Jurkat, Clone E6-1 (cell line): ENCODE measurements around the gene KCNIP4.

ENCODE experiments used
- DNase-seq: peaks from one replicate; pipeline ENCODE4 v3.0.0-alpha.2; 2011; ENCODE audit warnings: low read depth, low spot score
- H3K4me3 ChIP-seq: 2 replicates; pipeline ENCODE4 v1.5.1; 2011; ENCODE audit warnings: mild to moderate bottlenecking, low read length, control low read depth, moderate library complexity

The KCNIP4 gene

DNA sequence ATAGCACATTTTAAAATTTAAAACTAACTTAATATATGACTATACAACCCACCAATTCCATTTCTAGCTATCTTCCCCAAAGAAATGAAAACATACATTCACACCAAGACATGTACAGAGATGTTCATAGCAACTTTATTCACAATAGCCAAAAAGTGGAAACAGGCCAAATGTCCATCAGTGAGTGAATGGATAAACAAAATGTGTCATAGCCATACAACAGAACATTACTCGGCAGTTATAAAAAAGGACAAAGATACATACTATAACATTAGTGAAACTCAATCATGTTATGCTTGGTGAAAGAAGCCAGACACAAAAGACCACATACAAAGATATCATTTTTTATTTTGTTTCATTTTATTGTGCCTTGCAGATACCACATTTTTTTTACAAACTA, 851.5 kb downstream of the KCNIP4 start:
- no peak for DNase-seq
- H3K4me3 ChIP-seq, result no peak overlapping the region

DNA sequence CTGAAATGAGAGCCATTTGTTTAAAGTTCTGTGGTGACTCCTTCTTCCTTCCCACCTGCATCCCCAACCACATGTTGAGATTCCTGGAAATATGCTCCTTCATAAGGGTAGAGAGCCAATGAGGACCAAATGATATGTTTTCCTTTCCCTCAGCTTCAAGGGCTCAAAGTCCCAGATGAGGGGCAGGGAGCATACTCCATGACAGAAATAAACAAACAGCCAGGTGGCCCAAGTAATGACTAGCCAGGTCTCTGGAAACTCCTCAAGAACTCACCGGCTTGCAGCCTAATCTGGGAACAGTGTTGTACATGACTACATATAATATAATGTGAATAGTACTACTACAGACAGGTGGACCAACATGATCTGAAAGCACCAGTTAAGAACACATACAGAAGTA, 856.0 kb downstream of the KCNIP4 start:
- no peak for DNase-seq
- no peak overlapping the region for H3K4me3 ChIP-seq

DNA sequence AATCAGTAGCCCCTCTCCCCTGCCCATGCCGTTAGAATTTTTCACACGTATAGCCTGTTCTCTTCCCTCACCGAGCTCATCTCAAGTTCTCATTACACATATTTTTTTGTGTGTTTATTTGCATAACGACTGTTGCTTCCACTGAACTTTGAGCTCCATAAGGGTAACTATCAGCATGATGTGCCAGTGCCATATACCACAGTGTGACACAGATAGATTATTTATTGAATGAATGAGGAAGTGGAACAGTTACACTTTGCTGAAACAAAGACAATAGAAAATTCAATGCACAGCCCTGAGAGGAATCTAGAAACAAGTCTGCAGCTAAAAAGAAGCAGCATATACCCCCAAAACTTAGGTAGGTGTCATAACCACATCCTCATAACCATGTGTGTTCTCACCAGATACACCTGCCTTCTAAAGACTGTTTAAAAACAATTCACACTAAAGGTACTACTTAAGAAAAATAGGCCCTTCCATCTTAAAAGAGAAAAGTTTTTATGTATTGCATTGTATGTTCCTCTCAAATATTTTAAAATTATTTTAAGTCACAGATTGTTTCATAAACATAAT, 858.4 kb downstream of the KCNIP4 start:
- no peak overlapping the region for H3K4me3 ChIP-seq
- DNase-seq, result no peak

DNA sequence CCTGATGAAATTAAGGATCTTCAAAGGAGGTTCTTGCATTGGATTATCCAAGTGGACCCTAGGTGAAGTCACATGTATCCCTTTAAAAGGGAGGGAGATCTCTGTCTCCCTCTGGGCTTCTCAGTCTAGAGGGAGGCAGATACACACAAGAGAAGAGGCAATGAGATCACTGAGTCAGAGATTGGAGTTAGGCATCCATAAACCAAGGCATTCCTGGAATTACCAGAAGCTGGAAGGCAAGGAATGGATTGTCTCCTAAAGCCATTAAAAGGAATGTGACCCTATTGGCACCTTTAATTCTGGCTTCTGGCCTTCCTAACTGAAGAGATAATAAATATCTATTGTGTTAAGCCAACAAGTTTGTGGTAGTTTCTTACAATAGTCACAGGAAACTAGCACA, 865.2 kb downstream of the KCNIP4 start:
- no peak for DNase-seq

DNA sequence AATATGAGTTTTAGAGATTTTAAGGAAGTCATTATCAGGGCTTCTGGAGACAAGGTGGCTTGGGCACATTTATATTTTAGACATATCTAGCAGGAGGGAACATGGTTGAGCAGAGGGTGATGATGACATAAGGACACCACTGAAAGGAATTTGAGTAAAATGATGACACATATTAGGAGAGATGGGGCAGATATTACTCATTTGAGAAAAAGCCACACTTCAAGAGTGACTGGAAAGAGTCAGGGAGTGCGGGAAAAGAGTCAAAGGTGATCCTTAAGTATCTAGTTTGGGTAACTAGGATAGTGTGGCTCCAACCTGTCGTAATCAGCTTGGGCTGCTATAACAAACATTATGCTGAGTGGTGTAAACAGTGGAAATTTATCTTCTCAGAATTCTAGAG, 870.6 kb downstream of the KCNIP4 start:
- H3K4me3 ChIP-seq, result no peak overlapping the region
- no peak for DNase-seq

More for the DNA sequence above, 865.2 kb downstream of the KCNIP4 start:
- no peak overlapping the region for H3K4me3 ChIP-seq

DNA sequence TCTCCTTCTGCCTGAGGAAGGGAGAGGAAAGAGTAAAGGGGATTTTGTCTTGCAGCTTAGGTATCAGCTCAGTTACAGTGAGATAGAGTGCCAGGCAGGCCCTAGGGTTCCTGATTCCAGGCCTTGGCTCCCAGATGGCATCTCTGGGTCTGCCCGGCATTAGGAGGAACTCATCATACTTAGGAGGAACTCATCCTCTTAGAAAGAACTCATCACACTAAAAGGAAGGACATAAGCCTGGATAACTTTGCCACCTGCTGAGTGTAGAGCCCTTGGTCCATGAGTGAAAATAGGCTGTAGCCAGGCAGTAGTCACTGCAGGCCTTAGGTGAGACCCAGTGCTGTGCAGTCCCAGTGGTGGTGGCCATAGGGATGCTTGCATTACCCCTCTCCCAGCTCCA, 881.2 kb downstream of the KCNIP4 start:
- no peak overlapping the region for H3K4me3 ChIP-seq
- DNase-seq, result no peak

DNA sequence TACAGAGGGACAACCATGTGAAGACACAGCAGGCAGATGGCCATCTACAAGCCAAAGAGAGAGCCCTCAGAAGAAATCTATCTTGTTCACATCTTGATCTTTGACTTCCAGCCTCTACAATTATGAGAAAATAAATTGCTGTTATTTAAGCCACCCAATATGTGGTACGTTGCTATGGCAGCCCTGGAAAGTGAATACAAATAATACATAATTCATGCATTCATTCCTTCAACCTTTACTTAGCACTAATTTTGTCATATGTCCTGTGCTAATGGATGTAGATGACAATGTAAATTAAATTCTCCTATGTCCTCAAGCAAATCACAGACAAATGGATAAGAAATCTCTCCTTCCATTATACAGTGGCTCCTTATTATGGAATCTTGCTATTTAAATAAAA, 886.7 kb downstream of the KCNIP4 start:
- no peak overlapping the region for H3K4me3 ChIP-seq
- no peak for DNase-seq

DNA sequence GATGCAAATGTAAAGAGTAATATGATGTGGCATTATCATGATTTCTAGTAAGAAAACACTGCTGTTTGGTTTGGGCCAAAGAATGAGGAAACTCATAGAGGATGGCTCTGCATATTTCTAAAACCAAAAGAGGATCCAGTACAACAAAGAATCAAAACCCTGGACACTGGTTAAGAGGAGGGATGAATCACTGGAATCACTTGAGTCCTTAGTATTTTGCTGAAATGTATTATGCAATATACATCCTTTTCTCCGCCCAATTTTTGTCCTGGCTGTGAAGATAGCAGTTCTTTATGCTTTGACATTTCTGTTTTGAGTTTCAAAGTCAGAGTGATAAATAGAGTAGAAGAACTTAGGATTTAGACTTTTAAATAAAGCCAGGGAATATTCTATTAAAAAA, 902.4 kb downstream of the KCNIP4 start:
- no peak overlapping the region for H3K4me3 ChIP-seq
- no peak for DNase-seq

DNA sequence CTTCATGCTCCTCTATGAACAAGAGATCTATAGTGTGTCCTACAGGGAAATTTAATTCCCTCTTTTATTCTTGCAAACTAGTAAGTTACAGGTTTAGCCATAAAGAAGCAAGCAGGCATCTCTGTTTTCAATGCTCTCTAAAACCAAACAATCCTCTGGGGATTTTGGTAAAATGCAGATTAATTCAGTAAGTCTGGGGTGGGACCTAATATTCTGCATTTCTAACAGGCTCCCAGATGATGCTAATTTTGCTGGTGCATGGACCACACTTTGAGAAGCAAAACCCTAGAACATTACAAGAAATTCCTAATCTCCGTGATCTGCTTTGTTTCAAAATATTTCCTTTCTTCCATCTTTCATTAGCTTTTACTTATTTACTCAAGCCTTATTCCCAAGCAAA, 903.5 kb downstream of the KCNIP4 start:
- no peak overlapping the region for H3K4me3 ChIP-seq
- no peak for DNase-seq

DNA sequence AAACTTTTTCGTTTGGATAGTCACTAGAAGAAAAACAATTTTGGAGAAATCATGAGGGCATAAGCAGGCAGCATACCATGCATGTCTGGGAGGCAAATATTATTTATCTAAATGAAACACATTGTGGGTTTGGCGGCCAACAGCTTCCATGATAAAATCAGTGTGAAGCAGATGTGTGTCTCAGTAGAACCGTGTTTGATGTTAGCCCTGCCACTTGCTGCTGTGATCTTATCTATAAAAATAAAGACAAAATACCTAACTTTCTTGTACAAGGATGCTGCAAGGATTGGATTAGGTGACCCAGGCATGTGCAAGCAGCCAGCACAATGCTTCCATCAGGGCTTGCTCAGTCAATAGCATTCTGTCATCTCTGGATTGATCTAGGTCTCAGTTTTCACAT, 906.9 kb downstream of the KCNIP4 start:
- no peak for DNase-seq

DNA sequence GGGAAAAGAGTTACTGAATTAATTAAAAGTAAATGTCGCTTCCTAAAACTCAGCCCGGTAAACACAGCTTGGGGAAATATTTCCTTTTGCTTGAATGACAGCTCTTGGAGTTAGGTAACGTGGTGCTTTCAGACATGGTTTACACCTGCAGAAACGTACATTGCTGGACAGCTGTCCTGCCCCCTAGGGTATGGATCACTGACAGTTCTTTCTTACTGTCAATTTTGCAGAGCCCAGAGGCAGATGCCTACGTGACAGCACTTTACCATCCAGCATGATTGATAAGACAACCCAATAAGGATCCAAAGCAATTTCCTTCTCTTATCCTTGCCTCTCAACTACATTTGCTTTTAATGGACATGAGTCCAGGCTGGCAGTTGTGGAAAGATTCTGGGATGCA, 913.8 kb downstream of the KCNIP4 start:
- no peak for DNase-seq

More for the DNA sequence above, 906.9 kb downstream of the KCNIP4 start:
- H3K4me3 ChIP-seq, result no peak overlapping the region

DNA sequence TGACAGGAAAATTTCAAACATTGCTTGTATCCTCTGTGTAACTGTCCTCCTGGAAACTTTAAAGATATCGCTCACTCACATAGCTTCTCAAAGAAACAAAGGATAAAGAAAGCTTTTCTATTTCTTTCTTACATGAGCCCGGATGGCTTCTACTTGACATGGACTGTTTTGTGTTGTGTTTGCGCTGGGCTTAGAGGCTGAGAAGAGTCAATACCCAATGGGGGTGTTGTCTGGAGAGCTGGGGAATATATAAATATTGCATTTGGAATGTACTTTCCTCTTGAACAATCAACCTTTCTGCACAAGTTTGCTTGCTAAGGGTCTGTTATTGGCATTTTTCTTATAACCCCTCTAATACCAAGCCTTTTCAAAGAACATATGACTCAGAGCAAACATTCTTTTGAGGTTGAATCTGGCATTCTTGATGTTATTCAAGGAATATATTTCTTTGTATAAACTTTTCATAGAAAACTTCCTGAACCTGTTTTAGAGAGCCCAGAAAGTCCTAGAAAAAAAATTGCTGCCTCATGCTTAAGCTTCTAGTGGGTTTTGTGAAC, 916.4 kb downstream of the KCNIP4 start:
- no peak overlapping the region for H3K4me3 ChIP-seq
- no peak for DNase-seq

More for the DNA sequence above, 913.8 kb downstream of the KCNIP4 start:
- no peak overlapping the region for H3K4me3 ChIP-seq

DNA sequence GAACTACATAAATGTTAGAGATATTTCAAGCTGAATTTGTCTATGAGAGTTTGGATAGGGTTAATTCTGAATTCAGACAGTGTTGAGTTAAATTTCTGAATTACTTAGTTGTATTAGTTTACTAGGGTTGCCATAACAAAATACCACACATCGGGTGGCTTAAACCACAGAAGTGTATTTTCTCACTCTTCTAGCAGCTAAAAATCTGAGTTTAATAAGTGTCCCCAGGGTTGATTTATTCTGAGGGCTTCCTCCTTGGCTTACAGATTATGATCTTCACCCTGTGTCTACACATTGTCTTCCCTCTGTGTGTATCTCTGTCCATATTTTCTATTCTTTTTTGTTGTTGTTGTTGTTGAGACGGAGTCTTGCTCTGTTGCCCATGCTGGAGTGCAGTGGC, 929.8 kb downstream of the KCNIP4 start:
- no peak overlapping the region for H3K4me3 ChIP-seq
- DNase-seq, result no peak

DNA sequence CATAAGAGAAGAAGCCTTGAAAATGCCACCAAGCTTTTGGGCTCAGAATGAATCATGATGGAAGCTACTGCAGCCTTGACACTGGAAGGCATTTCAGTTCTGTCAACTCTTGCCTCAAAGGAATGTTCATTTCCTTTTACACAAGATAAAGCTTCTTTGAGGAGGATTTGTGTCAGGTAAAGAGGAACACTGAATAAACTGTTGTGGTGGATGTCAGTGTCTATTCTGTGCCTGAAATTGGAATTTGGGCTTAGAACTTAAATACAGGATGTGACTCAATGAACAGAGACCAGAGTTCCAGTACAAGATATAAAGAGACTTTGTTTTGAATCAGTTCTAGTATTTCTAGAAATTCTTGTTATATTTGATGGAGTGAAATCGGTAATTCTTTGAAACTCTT, 935.1 kb downstream of the KCNIP4 start:
- DNase-seq, result no peak
- no peak overlapping the region for H3K4me3 ChIP-seq

DNA sequence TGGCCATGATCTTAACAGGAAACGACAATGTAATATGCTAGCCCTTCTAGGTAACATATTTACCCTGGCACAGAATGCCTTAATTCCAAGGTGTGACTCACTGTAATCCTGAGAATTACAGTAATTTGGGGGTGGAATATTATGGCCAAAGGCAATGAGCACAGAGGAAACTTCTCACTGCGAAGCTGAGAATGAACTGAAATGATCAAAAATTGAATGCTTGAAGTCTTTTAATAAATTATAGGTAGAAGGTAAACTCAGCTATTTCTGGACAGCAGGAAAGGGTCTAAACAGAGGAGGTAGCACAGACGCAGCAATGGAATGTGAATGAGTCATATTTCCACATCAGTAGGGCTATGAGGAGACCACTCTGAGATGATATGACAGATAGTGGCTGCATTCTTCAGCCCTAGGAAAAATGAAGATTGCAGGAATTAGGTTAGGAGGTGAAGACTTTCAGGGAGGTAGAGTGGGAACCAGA, 935.7 kb downstream of the KCNIP4 start:
- no peak for DNase-seq
- no peak overlapping the region for H3K4me3 ChIP-seq

DNA sequence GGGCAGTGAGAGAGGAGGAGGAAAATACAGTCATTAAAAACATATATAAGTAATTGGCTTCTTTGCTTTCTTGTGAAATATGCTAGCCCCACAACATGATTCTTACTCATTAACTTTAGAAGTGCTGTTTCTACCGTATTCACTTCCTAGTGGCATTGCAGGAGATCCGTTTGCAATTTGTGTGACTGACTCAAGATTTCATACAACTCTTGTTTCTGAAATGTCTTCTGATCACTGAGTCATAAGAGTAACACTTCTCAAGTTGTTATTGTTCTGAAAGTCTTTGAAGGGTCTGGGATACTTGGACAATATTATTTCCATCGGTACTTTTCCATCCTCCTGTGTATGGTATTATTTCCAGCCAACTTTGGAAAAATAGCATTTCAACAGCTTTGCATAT, 937.5 kb downstream of the KCNIP4 start:
- DNase-seq, result no peak
- H3K4me3 ChIP-seq, result no peak overlapping the region

DNA sequence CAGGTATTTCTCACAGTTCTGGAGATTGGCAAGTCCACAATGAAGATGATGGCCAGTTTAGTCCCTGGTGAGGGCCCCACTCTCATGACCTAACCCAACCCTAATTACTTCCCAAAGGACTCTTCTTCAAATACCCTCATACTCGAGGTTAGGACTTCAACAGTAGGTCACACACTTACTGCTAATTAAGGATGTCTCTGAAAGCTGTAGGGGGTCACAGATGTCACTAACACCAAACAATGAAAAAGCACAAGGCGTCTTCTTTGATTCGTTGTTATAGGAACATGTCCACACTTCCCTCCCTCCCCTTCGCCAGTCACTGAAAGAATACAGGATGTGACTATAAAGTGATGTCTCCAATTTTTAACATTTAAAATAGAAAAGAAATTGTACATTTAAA, 938.6 kb downstream of the KCNIP4 start:
- no peak for DNase-seq
- H3K4me3 ChIP-seq, result no peak overlapping the region

DNA sequence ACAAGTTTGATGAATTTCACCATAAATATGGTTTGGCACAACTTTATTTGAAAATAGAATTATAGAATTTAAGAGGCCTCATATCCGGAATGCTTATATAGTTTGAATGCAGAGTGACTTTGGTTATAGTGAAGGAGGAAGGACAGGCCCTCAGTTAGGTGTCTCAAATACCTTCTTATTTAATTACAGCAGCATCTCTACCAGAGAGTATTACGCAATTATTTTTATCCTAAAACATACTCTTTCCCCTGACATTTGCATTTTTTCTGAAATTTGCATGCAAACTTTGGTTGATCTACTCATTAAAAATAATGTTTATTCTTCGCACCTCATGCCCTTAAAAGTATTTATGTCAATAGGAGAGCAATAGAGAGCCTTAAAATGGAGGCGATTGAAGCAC, 942.9 kb downstream of the KCNIP4 start:
- no peak for DNase-seq

DNA sequence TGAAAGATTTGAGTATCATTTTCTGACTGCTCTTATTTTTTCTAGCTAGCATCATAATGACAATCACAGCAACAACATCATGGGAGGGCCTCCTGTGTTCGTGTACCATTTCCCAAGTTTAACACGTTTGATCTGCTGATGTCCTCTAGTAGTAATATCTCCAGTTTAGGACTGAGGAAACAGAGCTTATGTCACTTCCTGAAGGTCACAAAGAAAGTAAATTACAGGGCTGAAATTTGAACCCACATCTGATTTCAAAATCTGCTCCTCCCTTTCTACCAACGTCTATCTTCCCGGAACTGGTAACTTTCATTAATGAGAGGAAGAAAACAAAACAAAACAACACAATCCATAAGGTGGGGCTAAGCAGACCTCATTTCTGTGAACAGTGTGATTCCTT, 945.6 kb downstream of the KCNIP4 start:
- no peak for DNase-seq
- no peak overlapping the region for H3K4me3 ChIP-seq

More for the DNA sequence above, 942.9 kb downstream of the KCNIP4 start:
- H3K4me3 ChIP-seq, result no peak overlapping the region

DNA sequence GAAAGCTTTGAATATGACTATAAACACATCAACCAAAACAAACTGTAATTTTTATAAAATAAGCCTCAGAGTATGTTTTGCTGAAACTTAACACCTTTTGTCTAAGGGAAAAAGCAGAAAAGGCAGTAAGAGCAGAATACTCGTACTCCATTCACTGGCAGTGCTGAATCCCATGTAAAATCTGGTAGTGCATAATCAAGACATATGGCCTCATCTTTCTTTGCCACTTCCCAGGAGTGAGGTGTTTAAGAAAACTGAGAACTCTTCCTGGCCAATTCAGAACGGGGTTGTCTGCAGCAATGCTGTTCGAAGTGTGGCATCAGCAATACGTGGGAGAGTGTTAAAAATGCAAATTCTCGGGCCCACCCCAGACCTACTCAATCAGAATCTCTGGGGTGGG, 946.3 kb downstream of the KCNIP4 start:
- no peak for DNase-seq

DNA sequence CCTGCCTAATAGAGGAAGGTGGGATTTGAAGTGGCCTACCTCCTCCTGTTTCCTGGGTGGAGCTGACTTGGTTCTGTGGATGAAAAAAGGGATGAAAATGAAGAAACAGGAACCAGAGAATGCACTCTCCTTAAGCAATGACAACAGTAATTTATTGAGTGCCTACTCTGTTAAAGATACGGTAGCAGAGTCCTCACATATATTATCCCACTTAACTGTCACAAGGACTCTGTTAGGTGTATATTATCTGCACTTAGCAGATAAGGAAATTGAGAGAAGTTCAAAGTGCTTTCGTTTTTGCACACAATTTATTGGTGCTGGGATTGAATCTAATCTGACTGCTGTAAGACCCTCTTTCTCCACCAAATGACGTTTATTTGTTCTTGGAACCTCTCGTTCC, 947.1 kb downstream of the KCNIP4 start:
- peak; percentile 16 for DNase-seq
- no peak overlapping the region for H3K4me3 ChIP-seq

More for the DNA sequence above, 946.3 kb downstream of the KCNIP4 start:
- H3K4me3 ChIP-seq, result no peak overlapping the region
